GM12873 (cell line): ENCODE data around the gene TMEM86B.
A peak's percentile ranks its signal among the peaks of the same experiment; 100 is the strongest.

Experiments
- TF ChIP-seq, protein P1 (sequence below): IDR thresholded peaks from 2 replicates; pipeline ENCODE4 v1.5.1; 2012; ENCODE audit warnings: low read depth, mild to moderate bottlenecking, moderate library complexity, low read length, control low read depth; ENCODE audit not compliant: insufficient read depth; ENCODE audit errors: missing control alignments

Gene TMEM86B

DNA sequence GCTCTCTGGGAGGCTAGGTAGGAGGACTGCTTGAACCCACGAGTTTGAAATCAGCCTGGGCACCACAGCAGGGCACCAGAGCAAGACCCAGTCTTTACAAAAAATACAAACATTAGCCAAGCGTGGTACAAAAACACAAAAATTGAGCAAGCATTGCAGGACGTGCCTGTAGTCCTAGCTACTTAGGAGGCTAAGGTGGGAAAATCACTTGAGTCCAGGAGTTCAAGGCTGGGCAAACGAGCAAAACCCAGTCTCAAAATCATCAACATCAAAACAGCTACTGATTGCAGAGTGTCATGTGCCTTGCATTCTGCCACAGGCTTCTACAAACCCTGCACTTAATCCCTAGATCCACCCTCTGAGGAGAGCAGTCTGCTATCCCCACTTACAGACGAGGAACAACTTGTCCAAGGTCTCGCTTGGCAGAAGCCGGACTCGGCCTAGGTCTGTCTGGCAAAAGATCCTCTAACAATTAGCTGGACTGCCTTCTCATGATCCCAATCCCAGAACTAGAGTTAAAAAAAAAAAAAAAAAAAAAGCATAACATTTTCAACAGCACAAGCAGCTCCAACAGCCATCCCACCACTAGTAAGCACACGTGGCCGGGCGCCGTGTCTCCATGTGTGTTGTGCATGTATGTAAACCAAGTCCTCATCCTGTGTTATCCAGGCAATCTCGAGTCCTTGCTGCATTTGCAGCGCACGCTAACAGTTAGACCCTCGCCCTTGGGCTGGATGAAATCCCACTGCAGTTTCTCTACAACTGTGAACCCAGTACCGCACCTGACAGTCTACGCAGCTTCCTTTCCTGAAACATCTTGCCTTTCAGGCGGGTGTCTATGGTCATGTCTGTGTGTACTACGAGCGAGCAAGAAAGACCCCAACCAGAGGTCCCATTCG, 28.2 kb upstream of the TMEM86B start:
- TF ChIP-seq, protein P1, sequence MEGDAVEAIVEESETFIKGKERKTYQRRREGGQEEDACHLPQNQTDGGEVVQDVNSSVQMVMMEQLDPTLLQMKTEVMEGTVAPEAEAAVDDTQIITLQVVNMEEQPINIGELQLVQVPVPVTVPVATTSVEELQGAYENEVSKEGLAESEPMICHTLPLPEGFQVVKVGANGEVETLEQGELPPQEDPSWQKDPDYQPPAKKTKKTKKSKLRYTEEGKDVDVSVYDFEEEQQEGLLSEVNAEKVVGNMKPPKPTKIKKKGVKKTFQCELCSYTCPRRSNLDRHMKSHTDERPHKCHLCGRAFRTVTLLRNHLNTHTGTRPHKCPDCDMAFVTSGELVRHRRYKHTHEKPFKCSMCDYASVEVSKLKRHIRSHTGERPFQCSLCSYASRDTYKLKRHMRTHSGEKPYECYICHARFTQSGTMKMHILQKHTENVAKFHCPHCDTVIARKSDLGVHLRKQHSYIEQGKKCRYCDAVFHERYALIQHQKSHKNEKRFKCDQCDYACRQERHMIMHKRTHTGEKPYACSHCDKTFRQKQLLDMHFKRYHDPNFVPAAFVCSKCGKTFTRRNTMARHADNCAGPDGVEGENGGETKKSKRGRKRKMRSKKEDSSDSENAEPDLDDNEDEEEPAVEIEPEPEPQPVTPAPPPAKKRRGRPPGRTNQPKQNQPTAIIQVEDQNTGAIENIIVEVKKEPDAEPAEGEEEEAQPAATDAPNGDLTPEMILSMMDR: no peak

GRCh38 chr19:55255618-55256423, 27.3 kb upstream of the TMEM86B start:
- TF ChIP-seq, protein P1: no peak

DNA sequence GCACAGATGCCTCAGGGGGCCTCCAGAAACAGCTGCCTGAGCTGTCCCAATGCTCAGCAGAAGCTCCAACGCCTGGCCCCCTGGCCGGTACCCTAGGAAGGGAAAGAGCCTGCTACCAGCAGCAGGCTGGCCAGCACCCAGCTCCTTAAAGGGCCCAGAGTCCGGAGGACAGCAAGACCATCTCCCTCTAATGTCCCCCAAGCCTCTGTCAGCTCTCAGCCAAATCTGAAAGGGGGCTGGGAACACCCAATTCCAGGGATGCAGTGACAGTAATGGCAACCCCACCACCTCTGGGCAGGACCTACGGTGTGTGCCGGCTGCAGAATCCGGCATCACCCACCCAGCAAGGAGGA, 26.0 kb upstream of the TMEM86B start:
- TF ChIP-seq, protein P1: no peak

DNA sequence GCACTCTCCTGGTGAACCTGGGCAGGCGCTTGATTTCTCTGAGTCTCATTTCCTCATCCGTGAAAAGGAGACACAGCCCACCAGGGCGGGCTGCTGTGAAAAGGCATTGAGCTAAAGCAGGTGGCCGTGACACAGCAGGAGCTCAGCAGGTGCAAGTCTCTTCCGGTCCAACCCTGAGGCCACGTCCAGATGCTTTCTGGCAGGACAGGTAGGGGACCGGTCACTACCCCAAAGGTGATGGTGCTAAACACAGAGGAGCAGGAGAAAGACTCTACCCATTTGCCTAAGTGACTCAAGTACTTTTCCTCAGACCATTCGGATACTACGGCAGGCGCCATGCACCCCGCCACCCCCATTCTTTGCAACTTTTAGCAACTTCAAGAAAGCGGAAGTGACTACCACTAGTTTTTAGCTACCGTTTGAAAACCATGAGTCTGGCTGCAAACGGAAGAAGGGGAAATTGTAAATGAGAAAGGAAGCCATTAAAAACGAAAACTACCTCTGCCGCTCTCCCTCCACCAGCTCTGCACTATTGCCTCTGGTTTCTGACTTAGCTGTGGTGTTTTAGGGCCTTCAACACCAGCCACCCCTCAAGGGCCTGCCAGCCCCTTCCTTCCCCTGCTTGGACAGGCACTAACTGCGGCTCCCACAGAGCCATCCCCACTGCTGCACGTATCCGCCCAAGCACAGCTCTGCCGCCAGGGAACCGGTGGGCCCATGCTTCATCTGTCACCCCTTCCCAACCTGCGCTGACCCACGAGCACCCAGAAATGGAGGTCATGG, 25.5 kb upstream of the TMEM86B start:
- TF ChIP-seq, protein P1: peak; percentile 13

GRCh38 chr19:55252760-55253663, 24.4 kb upstream of the TMEM86B start:
- TF ChIP-seq, protein P1: no peak

GRCh38 chr19:55251341-55252081, 22.9 kb upstream of the TMEM86B start:
- TF ChIP-seq, protein P1: no peak
